ENCODE results near the gene MRPL23. TPM values are rescaled to one million over a fixed set of nuclear protein-coding genes. Genes with fewer than 3 reads are reported as not detected.

Gene MRPL23
- total RNA-seq, 1 donor from 2014 or later = 40.3 TPM

- no peak for TF ChIP-seq CTCF (IDR thresholded peaks at IDR 0.05; ENCODE audit: unreplicated experiment)
- Mint-ChIP-seq H3K4me1 (no peaks in the 10 kb centered on the region), H3K36me3 (no peaks in the 10 kb centered on the region), H3K9me3 (no peaks in the 10 kb centered on the region), H3K27ac (no peak overlapping the region), H3K27me3 (ENCODE audit: low read depth) (no peaks in the 10 kb centered on the region), H3K4me3 (no peak overlapping the region)
- DNase-seq (ENCODE audit: low spot score in 2 of 2, unreplicated experiment in 2 of 2) = no peak
These were observed 55.7 kb downstream of the MRPL23 start for GRCh38 chr11:2002807-2003206.

GRCh38 chr11:2004466-2004865 lies 57.3 kb downstream of the MRPL23 start:
- TF ChIP-seq CTCF (IDR thresholded peaks at IDR 0.05; ENCODE audit: unreplicated experiment) = no peak
- H3K27ac Mint-ChIP-seq = no peak overlapping the region
- no peaks in the 10 kb centered on the region for H3K27me3 Mint-ChIP-seq (ENCODE audit: low read depth)
- H3K9me3 Mint-ChIP-seq = no peaks in the 10 kb centered on the region
- H3K36me3 Mint-ChIP-seq = no peaks in the 10 kb centered on the region
- H3K4me1 Mint-ChIP-seq = no peaks in the 10 kb centered on the region
- no peak for DNase-seq (ENCODE audit: low spot score in 2 of 2, unreplicated experiment in 2 of 2)
- H3K4me3 Mint-ChIP-seq = no peak overlapping the region

Other genes starting within 250 kb of the MRPL23 start
- 2.2 to 2.8 TPM (median 2.7 TPM) in 3 replicates for gene IFITM10, start 196.7 kb upstream of the MRPL23 start, total RNA-seq
- 139 to 142 TPM (median 140 TPM) in 3 replicates for gene CTSD, start 183.4 kb upstream of the MRPL23 start, total RNA-seq
- 1.2 to 2.1 TPM (median 1.9 TPM) in 3 replicates for gene SYT8, start 112.3 kb upstream of the MRPL23 start, total RNA-seq
- 0.59 to 1.3 TPM in 2 of 3 replicates, not detected in the other for gene TNNI2, start 108.4 kb upstream of the MRPL23 start, total RNA-seq
- gene LSP1, start 94.2 kb upstream of the MRPL23 start, total RNA-seq = 4.9 to 5.2 TPM (median 4.9 TPM) in 3 replicates
- not detected in 3 replicates for gene PRR33, start 55.4 kb upstream of the MRPL23 start, total RNA-seq
- gene TNNT3, start 27.6 kb upstream of the MRPL23 start, total RNA-seq = 15.2 to 19.0 TPM (median 18.0 TPM) in 3 replicates
- gene H19, start 50.5 kb downstream of the MRPL23 start, total RNA-seq = 13,899 to 14,658 TPM (median 14,601 TPM) in 3 replicates
- gene IGF2, start 192.1 kb downstream of the MRPL23 start, total RNA-seq = 3,009 to 3,275 TPM (median 3,171 TPM) in 3 replicates
- gene INS, start 213.9 kb downstream of the MRPL23 start, total RNA-seq = not detected in 3 replicates
- 0.77 to 1.4 TPM (median 1.1 TPM) in 3 replicates for gene TH, start 224.5 kb downstream of the MRPL23 start, total RNA-seq